ENCODE data around the gene MDM4.

GRCh38 chr1:204468206-204468605, 48.0 kb upstream of the MDM4 start:
- no peak for TF ChIP-seq EP300 (IDR thresholded peaks at IDR 0.05)
- TF ChIP-seq CTCF (IDR thresholded peaks at IDR 0.05), result no peak
- TF ChIP-seq POLR2A (IDR thresholded peaks at IDR 0.05; ENCODE audit: low read length), result no peak
- TF ChIP-seq RFX5 (IDR thresholded peaks at IDR 0.05), result no peak
- no peak for TF ChIP-seq CBX8 (IDR thresholded peaks at IDR 0.05)
- TF ChIP-seq HMGXB4 (CRISPR knock-in tag; IDR thresholded peaks at IDR 0.05; ENCODE audit: borderline replicate concordance), result no peak
- TF ChIP-seq NR3C1 (IDR thresholded peaks at IDR 0.05), result no peak
- no peak for TF ChIP-seq TFCP2L1 (CRISPR knock-in tag; IDR thresholded peaks at IDR 0.05)
- no peak for TF ChIP-seq RARB (CRISPR knock-in tag; IDR thresholded peaks at IDR 0.05)
- TF ChIP-seq EHMT2 (IDR thresholded peaks at IDR 0.05; ENCODE audit: low read depth), result no peak
- TF ChIP-seq NFE2L2 (conservative IDR thresholded peaks at IDR 0.05; ENCODE audit: low read length), result no peak
- no peak for TF ChIP-seq USF2 (IDR thresholded peaks at IDR 0.05)
- TF ChIP-seq HDAC2 (IDR thresholded peaks at IDR 0.05), result no peak
- no peak for TF ChIP-seq MYC (IDR thresholded peaks at IDR 0.05; ENCODE audit: borderline replicate concordance, low read length)

Data from A549 (cell line).